Mammary epithelial cell (primary cell): ENCODE data around the gene DOK7.

ENCODE experiments used
- CTCF ChIP-seq, 2 donors: IDR thresholded peaks in 1 of 2; conservative IDR thresholded peaks in 1 of 2; 2 replicates each; pipeline ENCODE4 v1.5.1; 2011 to 2012; ENCODE audit warnings: inconsistent platforms in 2 of 2, low read length in 2 of 2, mild to moderate bottlenecking in 2 of 2, control low read depth in 1 of 2, low read depth in 1 of 2; ENCODE audit not compliant: insufficient read depth in 1 of 2; ENCODE audit errors: extremely low read depth in 1 of 2
- EZH2 ChIP-seq: IDR thresholded peaks from 2 replicates; pipeline ENCODE4 v1.6.1; 2012; ENCODE audit warnings: low read length, inconsistent platforms, borderline replicate concordance

- no peak for TF ChIP-seq CTCF (conservative IDR thresholded peaks at IDR 0.05 in 1 of 2, IDR thresholded peaks at IDR 0.05 in 1 of 2; ENCODE audit: extremely low read depth in 1 of 2, insufficient read depth in 1 of 2, low read depth in 1 of 2, low read length in 2 of 2)
- no peak for TF ChIP-seq EZH2
These were observed 60.1 kb downstream of the DOK7 start for GRCh38 chr4:3523146-3523627.
